SU-DHL-6 (cell line): Measurements from ENCODE around the gene FHL1.

Source experiments
- H2AFZ ChIP-seq: fragments of 200-600 bp; sonication (generic); 2 replicates; pipeline ENCODE4 v1.6.1; 2014; ENCODE audit warnings: low read depth, mild to moderate bottlenecking, moderate library complexity, mixed read lengths, antibody characterized with exemption, low read length; ENCODE audit not compliant: severe bottlenecking
- H3F3A ChIP-seq: fragments of 200-600 bp; shearing (Covaris generic); 2 replicates; pipeline ENCODE4 v1.6.0; 2016; ENCODE audit warnings: antibody characterized with exemption, mild to moderate bottlenecking; ENCODE audit not compliant: insufficient read depth
- H3K27ac ChIP-seq: fragments of 200-600 bp; sonication (generic); 2 replicates; pipeline ENCODE4 v1.5.1; 2016; ENCODE audit warnings: low read depth, mild to moderate bottlenecking, low read length, moderate library complexity, mixed read lengths
- H3K27me3 ChIP-seq: fragments of 200-600 bp; sonication (generic), shearing (Covaris generic); 2 replicates; pipeline ENCODE4 v1.6.0; 2014; ENCODE audit warnings: mild to moderate bottlenecking, low read length
- H3K36me3 ChIP-seq: fragments of 200-600 bp; sonication (generic); 2 replicates; pipeline ENCODE4 v1.6.1; 2014; ENCODE audit warnings: mild to moderate bottlenecking, low read length, mixed read lengths
- H3K4me2 ChIP-seq: fragments of 300-600, 200-600 bp; shearing (Covaris generic), sonication (generic); 2 replicates; pipeline ENCODE4 v1.6.0; 2014; ENCODE audit warnings: low read length, low read depth, mild to moderate bottlenecking; ENCODE audit not compliant: poor library complexity, severe bottlenecking
- H3K4me3 ChIP-seq: fragments of 200-600 bp; sonication (generic); 2 replicates; pipeline ENCODE4 v1.5.1; 2014; ENCODE audit warnings: antibody characterized with exemption, low read length, mild to moderate bottlenecking, mixed read lengths; ENCODE audit not compliant: insufficient read depth, poor library complexity, severe bottlenecking
- H3K79me2 ChIP-seq: fragments of 200-600 bp; sonication (generic); 2 replicates; pipeline ENCODE4 v1.6.1; 2014; ENCODE audit warnings: mild to moderate bottlenecking, low read length, moderate library complexity; ENCODE audit not compliant: insufficient read depth
- H3K9ac ChIP-seq: fragments of 200-600 bp; sonication (generic); 2 replicates; pipeline ENCODE4 v1.7.0; 2014; ENCODE audit warnings: mild to moderate bottlenecking, low read length
- H3K9me2 ChIP-seq: fragments of 200-600 bp; sonication (generic); replicated peaks from 2 replicates; pipeline ENCODE4 v1.6.1; 2014; ENCODE audit warnings: low read length; ENCODE audit not compliant: insufficient read depth
- H3K9me3 ChIP-seq: fragments of 200-600 bp; sonication (generic); 2 replicates; pipeline ENCODE4 v1.6.1; 2014; ENCODE audit warnings: low read length, mixed read lengths; ENCODE audit not compliant: insufficient read depth
- H4K20me1 ChIP-seq: fragments of 200-600 bp; sonication (generic); 2 replicates; pipeline ENCODE4 v1.6.1; 2014; ENCODE audit warnings: low read depth, mild to moderate bottlenecking, antibody characterized with exemption, low read length, moderate library complexity, mixed read lengths
- CTCF ChIP-seq: fragments of 200-600 bp; sonication (generic); IDR thresholded peaks from one replicate; pipeline ENCODE4 v1.5.1; 2017; ENCODE audit warnings: antibody characterized with exemption, mild to moderate bottlenecking, low read length, moderate library complexity; ENCODE audit not compliant: insufficient read depth, poor library complexity, severe bottlenecking
- EZH2phosphoT487 ChIP-seq: fragments of 200-600 bp; sonication (generic), shearing (Covaris generic); conservative IDR thresholded peaks from 2 replicates; pipeline ENCODE4 v1.6.1; 2018; ENCODE audit warnings: mild to moderate bottlenecking, antibody characterized with exemption, low read length, moderate library complexity, mixed read lengths

FHL1 gene

DNA sequence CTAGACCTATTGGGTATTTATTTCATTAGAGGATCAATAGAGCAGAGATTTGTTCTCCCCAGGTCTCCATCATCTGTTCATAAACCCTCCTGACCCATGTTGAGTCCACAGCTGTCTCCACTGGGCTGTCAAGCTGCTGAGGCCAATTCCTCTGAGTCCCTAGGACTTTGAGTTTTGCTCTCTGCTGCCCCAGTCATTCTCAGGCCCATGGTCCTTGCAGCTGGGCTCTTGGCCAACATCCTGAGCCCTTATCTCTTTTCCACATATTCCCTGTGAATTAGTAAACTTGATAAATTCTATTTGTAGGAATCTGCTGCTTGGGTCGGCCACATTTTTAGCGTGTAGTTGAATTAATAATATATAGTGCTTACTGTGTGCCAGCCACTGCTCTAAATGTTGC, 41.9 kb downstream of the FHL1 start:
- H3K36me3 ChIP-seq = no peaks in the 10 kb centered on the region
- no peak overlapping the region for H3K4me3 ChIP-seq
- no peak overlapping the region for H3K4me2 ChIP-seq
- no peak for TF ChIP-seq CTCF
- TF ChIP-seq EZH2phosphoT487 = no peak
- H3F3A ChIP-seq = no peaks in the 10 kb centered on the region
- no peaks in the 10 kb centered on the region for H3K27me3 ChIP-seq
- no peak overlapping the region for H3K27ac ChIP-seq
- no peaks in the 10 kb centered on the region for H3K9me3 ChIP-seq
- no peaks in the 10 kb centered on the region for H4K20me1 ChIP-seq
- H3K9me2 ChIP-seq = no peaks in the 10 kb centered on the region
- H3K9ac ChIP-seq = no peak overlapping the region
- no peaks in the 10 kb centered on the region for H3K79me2 ChIP-seq
- no peak overlapping the region for H2AFZ ChIP-seq

DNA sequence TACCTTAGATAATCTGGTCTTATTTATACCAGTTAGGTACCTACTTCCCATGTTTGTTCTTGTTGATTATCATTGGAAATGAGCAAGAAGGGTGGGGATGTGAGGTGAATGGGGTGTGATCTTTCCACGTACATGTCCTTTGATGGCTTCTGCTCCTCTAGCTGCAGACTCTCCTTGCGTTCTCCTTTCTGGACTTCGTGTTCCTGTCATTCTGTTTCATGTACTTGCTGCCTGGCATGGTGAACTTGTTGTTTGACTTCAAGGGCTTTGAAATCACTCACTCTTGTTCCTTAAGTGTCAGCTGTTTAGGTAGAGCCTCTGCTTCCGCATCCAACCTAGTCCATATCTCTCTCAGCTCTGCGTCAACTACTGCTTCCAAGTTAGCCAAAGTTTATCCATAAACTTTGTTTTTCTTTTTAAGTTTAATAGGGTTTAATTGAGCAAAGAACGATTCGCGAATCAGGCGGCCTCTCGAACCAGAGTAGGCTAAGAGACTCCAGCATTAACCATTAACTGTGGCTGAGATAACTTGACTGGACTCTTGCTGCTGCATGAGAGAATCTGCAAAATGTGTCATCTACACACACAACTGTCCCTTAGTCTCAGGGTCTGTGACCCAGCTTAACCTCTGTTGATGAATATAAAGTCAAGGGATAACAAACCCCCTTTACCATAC, 42.8 kb downstream of the FHL1 start:
- H4K20me1 ChIP-seq = no peaks in the 10 kb centered on the region
- H3F3A ChIP-seq = no peaks in the 10 kb centered on the region
- TF ChIP-seq CTCF = no peak
- TF ChIP-seq EZH2phosphoT487 = no peak
- H3K4me2 ChIP-seq = no peak overlapping the region
- H3K27ac ChIP-seq = no peak overlapping the region
- H3K27me3 ChIP-seq = no peaks in the 10 kb centered on the region
- no peaks in the 10 kb centered on the region for H3K36me3 ChIP-seq
- no peaks in the 10 kb centered on the region for H3K9me3 ChIP-seq
- H3K79me2 ChIP-seq = no peaks in the 10 kb centered on the region
- H3K4me3 ChIP-seq = no peak overlapping the region
- no peak overlapping the region for H2AFZ ChIP-seq
- H3K9ac ChIP-seq = no peak overlapping the region
- no peaks in the 10 kb centered on the region for H3K9me2 ChIP-seq

- no peak overlapping the region for H2AFZ ChIP-seq
- no peaks in the 10 kb centered on the region for H4K20me1 ChIP-seq
- no peaks in the 10 kb centered on the region for H3F3A ChIP-seq
- H3K4me2 ChIP-seq = no peak overlapping the region
- no peaks in the 10 kb centered on the region for H3K9me3 ChIP-seq
- H3K9ac ChIP-seq = no peak overlapping the region
- no peaks in the 10 kb centered on the region for H3K79me2 ChIP-seq
- H3K4me3 ChIP-seq = no peak overlapping the region
- TF ChIP-seq EZH2phosphoT487 = no peak
- TF ChIP-seq CTCF = no peak
- no peak overlapping the region for H3K27ac ChIP-seq
- no peaks in the 10 kb centered on the region for H3K9me2 ChIP-seq
- H3K36me3 ChIP-seq = no peaks in the 10 kb centered on the region
- H3K27me3 ChIP-seq = no peaks in the 10 kb centered on the region
Observed at GRCh38 chrX:136191171-136191570, 43.8 kb downstream of the FHL1 start.
